HL-60 (cell line): ENCODE results near the gene NPHP4.
"Not testable (repeated sequence)": the region's sequence is repeated elsewhere in the genome, so short reads cannot be mapped to it uniquely, and the experiment has no call there.

Experiments
- DNase-seq, 2 experiments: peaks; one replicate each; pipeline ENCODE4 v3.0.0-alpha.2; 2010 to 2020; ENCODE audit warnings: low read depth in 1 of 2, low spot score in 1 of 2
- H3K27ac ChIP-seq: fragments of 250-450 bp; sonication (Bioruptor Pico); replicated peaks from 2 replicates; pipeline ENCODE4 v1.5.1; 2020; ENCODE audit warnings: mild to moderate bottlenecking, moderate library complexity
- H3K27me3 ChIP-seq: fragments of 250-450 bp; sonication (Bioruptor Pico); 2 replicates; pipeline ENCODE4 v1.5.1; 2021; ENCODE audit warnings: mild to moderate bottlenecking, moderate library complexity; ENCODE audit not compliant: insufficient read depth, poor library complexity, severe bottlenecking
- H3K4me3 ChIP-seq: replicated peaks from 2 replicates; pipeline ENCODE4 v1.5.1; 2011; ENCODE audit warnings: mild to moderate bottlenecking, control low read depth, low read length; ENCODE audit not compliant: insufficient read depth
- GABPA ChIP-seq: IDR thresholded peaks from 2 replicates; pipeline ENCODE4 v1.6.1; 2012; ENCODE audit warnings: low read depth
- POLR2AphosphoS5 ChIP-seq: IDR thresholded peaks from 2 replicates; pipeline ENCODE4 v1.6.1; 2012; ENCODE audit warnings: low read depth
- SPI1 ChIP-seq: IDR thresholded peaks from 2 replicates; pipeline ENCODE4 v1.6.1; 2012; ENCODE audit warnings: low read depth, mild to moderate bottlenecking, borderline replicate concordance
- TF ChIP-seq, protein P1 (sequence below): IDR thresholded peaks from 2 replicates; pipeline ENCODE4 v1.6.1; 2012; ENCODE audit warnings: low read depth; ENCODE audit not compliant: insufficient replicate concordance
- TF ChIP-seq, protein P2 (sequence below): IDR thresholded peaks from one replicate; pipeline ENCODE4 v1.5.1; 2011; ENCODE audit warnings: low read length, control low read depth, inconsistent platforms; ENCODE audit not compliant: insufficient read depth

The NPHP4 gene

GRCh38 chr1:5896706-5897660 lies 95.2 kb downstream of the NPHP4 start:
- TF ChIP-seq, protein P1, sequence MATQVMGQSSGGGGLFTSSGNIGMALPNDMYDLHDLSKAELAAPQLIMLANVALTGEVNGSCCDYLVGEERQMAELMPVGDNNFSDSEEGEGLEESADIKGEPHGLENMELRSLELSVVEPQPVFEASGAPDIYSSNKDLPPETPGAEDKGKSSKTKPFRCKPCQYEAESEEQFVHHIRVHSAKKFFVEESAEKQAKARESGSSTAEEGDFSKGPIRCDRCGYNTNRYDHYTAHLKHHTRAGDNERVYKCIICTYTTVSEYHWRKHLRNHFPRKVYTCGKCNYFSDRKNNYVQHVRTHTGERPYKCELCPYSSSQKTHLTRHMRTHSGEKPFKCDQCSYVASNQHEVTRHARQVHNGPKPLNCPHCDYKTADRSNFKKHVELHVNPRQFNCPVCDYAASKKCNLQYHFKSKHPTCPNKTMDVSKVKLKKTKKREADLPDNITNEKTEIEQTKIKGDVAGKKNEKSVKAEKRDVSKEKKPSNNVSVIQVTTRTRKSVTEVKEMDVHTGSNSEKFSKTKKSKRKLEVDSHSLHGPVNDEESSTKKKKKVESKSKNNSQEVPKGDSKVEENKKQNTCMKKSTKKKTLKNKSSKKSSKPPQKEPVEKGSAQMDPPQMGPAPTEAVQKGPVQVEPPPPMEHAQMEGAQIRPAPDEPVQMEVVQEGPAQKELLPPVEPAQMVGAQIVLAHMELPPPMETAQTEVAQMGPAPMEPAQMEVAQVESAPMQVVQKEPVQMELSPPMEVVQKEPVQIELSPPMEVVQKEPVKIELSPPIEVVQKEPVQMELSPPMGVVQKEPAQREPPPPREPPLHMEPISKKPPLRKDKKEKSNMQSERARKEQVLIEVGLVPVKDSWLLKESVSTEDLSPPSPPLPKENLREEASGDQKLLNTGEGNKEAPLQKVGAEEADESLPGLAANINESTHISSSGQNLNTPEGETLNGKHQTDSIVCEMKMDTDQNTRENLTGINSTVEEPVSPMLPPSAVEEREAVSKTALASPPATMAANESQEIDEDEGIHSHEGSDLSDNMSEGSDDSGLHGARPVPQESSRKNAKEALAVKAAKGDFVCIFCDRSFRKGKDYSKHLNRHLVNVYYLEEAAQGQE: no peak
- no peak for TF ChIP-seq POLR2AphosphoS5
- TF ChIP-seq, protein P2, sequence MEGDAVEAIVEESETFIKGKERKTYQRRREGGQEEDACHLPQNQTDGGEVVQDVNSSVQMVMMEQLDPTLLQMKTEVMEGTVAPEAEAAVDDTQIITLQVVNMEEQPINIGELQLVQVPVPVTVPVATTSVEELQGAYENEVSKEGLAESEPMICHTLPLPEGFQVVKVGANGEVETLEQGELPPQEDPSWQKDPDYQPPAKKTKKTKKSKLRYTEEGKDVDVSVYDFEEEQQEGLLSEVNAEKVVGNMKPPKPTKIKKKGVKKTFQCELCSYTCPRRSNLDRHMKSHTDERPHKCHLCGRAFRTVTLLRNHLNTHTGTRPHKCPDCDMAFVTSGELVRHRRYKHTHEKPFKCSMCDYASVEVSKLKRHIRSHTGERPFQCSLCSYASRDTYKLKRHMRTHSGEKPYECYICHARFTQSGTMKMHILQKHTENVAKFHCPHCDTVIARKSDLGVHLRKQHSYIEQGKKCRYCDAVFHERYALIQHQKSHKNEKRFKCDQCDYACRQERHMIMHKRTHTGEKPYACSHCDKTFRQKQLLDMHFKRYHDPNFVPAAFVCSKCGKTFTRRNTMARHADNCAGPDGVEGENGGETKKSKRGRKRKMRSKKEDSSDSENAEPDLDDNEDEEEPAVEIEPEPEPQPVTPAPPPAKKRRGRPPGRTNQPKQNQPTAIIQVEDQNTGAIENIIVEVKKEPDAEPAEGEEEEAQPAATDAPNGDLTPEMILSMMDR: no peak
- no peak for TF ChIP-seq SPI1
- no peak for TF ChIP-seq GABPA
- H3K27me3 ChIP-seq: no peaks in the 10 kb centered on the region
- DNase-seq: no peak
- H3K27ac ChIP-seq: no peak overlapping the region
- no peak overlapping the region for H3K4me3 ChIP-seq

DNA sequence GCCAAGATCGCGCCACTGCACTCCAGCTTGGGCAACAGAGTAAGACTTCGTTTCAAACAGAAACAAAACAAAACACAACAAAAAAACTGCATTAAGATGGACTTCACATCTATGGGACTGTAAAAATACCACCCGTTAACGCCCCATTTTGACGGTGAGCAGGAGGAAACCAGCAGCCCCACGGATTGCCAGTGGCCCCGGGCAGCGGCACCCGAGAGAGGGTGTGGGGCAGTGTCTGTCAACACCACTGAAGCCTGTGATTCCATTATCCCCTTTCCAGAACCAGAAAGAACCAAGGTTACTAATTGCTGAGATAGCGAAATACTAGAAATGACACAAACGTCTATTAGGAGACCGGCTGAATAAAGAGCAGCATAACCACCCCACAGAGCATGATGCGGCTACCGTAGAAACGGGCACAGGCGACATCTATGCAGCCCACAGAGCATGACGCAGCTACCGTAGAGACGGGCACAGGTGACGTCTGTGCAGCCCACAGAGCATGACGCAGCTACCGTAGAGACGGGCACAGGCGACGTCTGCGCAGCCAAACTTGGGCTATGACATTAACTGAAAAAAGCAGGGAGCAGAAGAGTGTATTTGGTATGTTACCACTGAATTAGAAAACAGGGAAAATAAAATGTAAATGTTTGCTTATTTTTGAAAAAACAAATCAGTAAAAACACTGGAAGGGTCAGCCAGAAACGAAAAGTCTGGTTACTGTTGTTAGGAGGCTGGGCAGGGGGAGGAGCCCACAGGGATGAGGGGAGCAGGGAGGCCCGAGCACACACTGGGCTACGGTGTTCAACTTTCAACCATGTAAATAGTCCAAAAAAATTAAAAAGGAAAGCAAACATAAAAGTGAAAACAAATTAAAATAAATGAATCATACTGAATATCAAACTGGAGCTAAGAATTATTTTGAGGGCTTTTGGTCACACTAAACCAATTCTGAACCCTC lies 96.5 kb downstream of the NPHP4 start:
- H3K4me3 ChIP-seq: no peak overlapping the region
- H3K27ac ChIP-seq: no peak overlapping the region
- DNase-seq: no peak
- H3K27me3 ChIP-seq: no peaks in the 10 kb centered on the region
- TF ChIP-seq, protein P2: no peak
- no peak for TF ChIP-seq SPI1
- TF ChIP-seq POLR2AphosphoS5: no peak
- no peak for TF ChIP-seq GABPA
- TF ChIP-seq, protein P1: no peak

GRCh38 chr1:5893699-5894278 lies 98.4 kb downstream of the NPHP4 start:
- H3K4me3 ChIP-seq, H3K27me3 ChIP-seq, DNase-seq, H3K27ac ChIP-seq: not testable (repeated sequence)
